ENCODE results near the gene CDK18.

The CDK18 gene

DNA sequence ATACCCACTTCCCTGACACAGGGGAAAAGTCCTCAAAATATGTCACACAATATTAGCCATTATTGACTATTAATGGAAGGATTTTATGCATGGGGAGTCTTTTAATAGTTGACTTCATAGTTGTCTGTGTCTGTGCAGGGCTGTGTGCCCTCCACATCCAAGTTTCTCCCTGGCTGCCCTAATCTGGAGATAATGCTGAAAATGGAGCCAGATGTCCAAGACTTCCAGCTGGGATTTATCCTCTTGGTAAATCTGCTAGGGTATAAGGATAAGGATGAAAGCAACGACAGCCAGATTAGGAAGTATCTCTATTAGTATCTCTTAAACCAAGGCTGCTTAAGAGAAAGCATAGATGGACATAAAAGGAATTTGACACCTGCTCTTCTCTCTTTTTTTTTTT lies 42.1 kb downstream of the CDK18 start:
- TF ChIP-seq, protein P1, sequence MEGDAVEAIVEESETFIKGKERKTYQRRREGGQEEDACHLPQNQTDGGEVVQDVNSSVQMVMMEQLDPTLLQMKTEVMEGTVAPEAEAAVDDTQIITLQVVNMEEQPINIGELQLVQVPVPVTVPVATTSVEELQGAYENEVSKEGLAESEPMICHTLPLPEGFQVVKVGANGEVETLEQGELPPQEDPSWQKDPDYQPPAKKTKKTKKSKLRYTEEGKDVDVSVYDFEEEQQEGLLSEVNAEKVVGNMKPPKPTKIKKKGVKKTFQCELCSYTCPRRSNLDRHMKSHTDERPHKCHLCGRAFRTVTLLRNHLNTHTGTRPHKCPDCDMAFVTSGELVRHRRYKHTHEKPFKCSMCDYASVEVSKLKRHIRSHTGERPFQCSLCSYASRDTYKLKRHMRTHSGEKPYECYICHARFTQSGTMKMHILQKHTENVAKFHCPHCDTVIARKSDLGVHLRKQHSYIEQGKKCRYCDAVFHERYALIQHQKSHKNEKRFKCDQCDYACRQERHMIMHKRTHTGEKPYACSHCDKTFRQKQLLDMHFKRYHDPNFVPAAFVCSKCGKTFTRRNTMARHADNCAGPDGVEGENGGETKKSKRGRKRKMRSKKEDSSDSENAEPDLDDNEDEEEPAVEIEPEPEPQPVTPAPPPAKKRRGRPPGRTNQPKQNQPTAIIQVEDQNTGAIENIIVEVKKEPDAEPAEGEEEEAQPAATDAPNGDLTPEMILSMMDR (IDR thresholded peaks at IDR 0.05; ENCODE audit: borderline replicate concordance, insufficient read depth, low read depth, low read length) = no peak
- H3K4me3 ChIP-seq (ENCODE audit: low read depth, low read length) = no peak overlapping the region

DNA sequence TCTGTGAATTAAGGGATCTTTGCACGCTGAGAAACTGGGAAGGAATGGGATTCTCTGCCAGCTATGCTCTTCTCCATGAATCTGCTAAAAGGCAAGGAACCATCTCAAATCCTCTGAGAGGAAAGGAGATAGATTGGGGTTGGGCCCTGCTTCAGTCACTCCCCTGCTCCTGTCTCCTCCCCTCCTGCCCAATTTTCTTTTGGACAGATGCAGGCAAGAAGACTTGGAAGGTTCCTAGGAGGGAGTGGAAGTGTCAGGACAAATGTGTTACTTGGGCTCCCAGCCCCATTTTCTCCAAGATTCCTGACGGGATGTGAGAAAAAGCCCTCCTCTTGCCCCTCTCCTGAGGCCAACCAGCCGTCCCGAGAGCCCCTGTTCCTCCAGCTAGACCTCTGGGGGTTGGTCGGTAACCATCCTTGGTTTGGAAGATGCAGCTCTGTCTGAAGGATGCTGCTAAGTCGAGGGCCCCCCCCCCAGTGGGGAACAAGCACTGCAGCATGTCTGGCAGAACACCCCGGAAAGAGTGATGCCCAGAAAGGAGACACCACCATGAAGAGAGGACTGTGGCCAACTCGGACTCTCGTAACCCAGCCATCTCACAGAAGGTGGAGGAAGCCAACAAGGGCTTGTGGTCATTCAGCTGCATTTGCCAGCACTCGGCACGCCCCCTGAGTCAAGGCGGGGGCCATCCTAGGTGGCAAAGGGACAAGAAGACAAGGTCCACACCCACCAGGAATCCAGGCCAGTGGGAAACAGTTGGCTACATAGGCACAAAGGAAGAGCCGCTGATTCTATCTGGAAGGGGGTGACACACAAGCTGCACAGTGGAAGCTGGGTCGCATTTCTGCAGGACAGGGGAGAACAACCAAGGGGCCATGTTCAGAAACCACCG lies 43.7 kb downstream of the CDK18 start:
- TF ChIP-seq, protein P1 (IDR thresholded peaks at IDR 0.05; ENCODE audit: borderline replicate concordance, insufficient read depth, low read depth, low read length) = no peak
- no peak overlapping the region for H3K4me3 ChIP-seq (ENCODE audit: low read depth, low read length)

DNA sequence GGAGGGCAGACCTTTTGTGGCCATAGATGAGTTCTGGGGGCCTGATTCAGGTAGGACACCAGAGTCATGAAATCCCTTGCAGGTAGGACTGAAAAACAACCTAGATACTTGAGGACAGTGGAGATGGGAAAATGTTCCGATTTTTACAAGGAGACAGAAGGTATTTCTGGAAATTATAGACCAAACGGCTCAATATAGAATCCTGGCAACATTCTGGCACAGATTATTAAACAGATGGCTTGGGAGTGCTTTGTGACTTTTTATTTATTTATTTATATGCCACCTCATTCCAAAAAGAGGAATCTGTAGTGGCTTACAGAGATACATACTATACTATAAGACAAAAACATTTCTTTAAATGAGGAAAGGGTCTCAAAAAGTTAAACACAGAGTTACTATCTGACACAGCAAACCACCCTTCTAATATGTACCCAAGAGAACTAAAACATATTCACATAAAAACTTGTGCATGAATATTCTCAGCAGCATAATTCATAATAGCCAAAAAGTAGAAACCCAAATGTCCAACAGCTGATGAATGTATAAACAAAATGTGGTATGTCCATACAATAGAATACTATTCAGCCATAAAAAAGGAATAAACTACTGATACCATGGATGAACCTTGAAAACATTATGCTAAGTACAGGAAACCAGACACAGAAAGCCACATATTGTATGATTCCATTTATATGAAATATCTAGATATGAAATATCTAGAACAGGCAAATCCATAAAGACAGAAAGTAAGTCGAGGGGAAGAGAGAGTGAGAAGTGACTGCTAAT lies 49.8 kb downstream of the CDK18 start:
- H3K4me3 ChIP-seq (ENCODE audit: low read depth, low read length) = no peak overlapping the region
- TF ChIP-seq, protein P1 (IDR thresholded peaks at IDR 0.05; ENCODE audit: borderline replicate concordance, insufficient read depth, low read depth, low read length) = no peak

DNA sequence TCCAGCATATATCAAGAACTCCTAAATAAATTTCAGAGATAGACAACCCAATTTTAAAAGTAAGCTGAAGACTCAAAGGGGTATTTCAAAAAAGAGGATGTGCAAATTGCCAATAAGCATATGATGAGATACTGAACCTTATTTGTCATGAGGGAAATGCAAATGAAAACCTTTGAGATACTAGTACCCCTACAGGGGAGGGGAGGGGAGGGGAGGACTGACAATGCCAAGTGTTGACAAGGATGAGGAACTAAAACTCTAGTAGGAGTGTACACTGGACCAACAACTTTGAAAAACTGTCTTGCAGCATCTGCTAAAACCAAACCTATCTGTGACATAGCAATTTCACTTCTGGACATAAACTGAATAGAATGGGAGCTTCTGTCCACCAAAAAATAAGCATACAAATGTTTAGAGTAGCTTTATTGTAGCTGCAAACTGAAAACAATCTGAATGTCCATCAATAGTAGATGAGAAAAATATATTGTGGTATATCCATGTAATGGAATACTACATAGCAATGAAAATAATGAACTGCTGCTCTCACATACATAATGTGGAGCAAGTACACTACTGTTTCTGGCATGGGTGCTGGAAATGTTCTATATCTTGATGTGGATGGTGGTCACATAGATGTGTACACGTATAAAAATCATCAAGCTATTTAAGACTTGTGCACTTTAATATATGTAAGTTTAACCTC lies 57.2 kb downstream of the CDK18 start:
- TF ChIP-seq, protein P1 (IDR thresholded peaks at IDR 0.05; ENCODE audit: borderline replicate concordance, insufficient read depth, low read depth, low read length) = no peak
- no peak overlapping the region for H3K4me3 ChIP-seq (ENCODE audit: low read depth, low read length)

DNA sequence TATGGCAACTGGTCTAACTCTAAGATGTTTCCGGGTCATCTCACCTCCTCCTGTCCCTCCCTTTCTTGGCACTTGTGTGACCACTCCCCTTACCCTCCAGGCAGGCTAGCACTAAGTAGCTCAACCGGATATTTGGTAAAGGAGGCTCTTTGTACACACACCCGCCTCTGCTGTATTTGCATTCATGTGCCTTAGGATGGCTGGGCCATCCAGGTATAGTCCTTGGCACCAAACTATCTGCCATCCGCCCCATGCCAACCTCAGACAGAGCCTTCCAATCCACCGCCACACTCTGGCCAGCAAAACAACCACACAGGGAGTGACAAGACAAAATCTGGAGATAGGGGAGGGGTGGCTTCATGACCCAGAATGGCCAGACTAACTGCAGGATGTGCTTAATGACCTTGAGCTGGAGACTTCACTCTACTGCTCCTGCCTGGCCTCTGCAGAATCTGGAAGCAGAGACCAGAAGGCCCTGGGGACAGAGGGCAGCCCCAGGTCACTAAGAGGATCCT lies 59.5 kb downstream of the CDK18 start:
- no peak overlapping the region for H3K4me3 ChIP-seq (ENCODE audit: low read depth, low read length)
- TF ChIP-seq, protein P1 (IDR thresholded peaks at IDR 0.05; ENCODE audit: borderline replicate concordance, insufficient read depth, low read depth, low read length) = no peak

DNA sequence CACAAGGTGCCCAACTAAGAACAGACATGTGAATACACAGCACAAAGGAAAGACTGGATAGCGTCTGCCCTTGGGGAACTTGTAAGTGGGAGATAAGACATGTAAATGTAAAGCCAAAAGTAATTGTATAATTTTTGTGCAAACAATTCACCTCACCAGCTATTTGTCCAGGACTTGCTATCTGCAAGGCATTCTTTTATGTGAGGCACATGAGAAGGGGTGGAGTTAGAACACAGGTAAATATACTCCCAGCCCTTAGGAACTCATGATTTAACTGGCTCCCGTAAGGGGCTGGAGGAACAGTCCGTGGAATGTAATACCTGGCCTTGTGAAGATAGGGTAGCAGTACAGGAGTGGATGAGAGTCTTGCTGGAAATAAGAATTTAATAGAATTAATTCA lies 61.3 kb downstream of the CDK18 start:
- H3K4me3 ChIP-seq (ENCODE audit: low read depth, low read length) = no peak overlapping the region
- TF ChIP-seq, protein P1 (IDR thresholded peaks at IDR 0.05; ENCODE audit: borderline replicate concordance, insufficient read depth, low read depth, low read length) = no peak
